ENCODE data around the gene CPT1B.
"Not testable (repeated sequence)": the region's sequence is repeated elsewhere in the genome, so short reads cannot be mapped to it uniquely, and the experiment has no call there.

The CPT1B gene

DNA sequence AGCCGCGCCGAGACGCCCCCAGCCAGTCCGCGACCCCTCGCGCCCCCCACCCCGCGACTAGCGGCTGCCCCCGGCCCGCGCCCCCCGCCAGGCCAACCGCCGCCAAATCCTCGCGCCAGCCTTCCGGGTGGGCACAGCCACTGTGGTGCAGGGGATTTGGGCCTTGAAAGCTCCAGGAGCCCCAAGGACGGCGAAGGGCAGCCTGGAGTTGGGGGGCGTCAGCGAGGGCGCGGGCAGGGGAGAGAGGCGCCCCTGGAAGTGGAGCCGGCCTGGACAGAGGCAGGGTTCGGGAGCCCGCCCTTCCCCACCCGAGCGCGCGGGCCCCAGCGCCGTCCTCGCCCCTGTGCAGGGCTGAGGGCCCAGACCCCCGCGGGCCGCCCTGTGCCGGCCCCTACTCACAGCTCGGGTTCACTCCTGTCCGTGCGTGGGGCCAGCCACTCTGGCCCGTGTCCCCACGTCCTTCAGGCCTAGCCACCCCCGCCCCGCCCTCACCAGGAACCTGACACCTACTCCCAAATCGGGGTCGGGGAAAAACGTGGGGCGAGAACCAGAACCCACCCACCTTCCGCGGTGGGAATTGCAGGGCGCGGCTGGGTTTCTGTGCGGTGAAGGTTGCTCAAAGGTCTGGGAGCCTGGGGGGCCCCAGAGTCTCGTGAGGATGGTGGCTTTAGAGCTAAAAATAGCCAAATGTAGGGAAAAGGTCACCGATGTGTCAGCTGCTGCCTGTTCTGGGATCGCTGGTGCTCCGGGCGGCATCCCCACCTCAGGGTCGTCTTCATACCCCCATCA lies at the start of gene CPT1B:
Gene CPT1B (minus strand): TSS at position 441 of the 789 bp plus-strand sequence. CDS start 512 bp downstream, outside the sequence.
- DNase-seq = no peak

DNA sequence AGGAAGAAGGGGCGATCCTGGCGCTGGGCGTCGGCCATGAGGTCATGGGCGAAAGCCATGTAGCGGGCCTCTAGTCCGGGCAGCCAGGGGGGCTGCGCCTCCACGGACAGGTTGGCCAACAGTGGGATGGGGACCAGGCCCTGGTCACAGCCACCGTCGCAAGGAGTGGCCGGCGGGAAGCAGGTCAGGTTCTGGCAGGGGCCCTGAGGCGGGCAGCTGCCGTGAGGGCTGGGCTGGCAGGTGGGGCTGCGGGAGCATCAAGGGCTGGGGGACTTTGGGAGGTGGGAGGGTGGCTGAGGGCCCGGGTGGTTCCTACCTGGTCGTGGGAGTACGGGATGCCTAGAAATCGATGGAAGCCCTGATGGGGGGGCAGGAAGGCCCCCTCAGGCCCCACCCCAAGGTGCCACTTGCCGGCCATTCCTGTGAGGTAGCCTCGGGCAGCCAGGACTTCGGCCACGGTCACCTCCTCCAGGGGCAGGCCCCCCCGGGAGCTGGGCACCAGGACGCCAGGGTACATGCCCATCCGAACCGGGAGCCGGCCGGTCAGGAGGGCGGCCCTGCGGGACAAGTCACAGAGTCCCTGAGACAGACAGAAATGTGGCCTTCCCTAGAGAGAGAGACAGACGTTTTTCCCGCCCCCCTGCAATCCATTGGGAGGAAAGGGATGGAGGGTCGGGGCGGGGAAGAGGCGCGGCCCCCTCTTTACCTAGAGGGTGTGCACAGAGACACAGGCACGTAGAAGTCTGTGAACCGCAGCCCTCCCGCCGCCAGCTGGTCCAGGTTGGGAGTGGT lies 48.8 kb upstream of the CPT1B start:
- DNase-seq = no peak

DNA sequence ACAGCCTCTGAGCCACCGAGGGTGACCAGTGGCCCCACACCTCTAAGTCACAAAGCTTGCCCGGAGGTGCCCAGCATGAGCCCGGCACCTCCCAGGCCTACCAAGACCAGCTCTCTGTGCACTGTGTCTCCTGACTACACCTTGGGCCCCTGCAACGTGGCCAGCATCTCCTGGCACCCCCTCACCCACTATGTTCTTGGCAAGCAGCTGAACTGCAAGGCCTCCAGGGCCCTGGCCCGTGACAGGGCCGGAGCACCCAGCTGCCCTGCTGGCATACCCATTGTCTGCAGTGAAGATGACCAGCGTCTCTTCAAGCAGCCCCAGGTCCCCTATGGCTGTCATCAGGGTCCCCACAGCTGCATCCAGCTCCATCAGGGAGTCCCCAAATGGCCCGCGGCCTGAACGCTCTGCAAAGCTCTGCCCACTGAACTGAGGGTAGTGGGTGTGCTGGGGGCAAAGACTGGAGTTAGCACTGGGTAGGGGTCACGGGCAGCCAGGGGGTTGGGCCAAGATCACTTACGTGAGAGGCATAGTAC lies 48.2 kb upstream of the CPT1B start:
- DNase-seq = no peak

DNA sequence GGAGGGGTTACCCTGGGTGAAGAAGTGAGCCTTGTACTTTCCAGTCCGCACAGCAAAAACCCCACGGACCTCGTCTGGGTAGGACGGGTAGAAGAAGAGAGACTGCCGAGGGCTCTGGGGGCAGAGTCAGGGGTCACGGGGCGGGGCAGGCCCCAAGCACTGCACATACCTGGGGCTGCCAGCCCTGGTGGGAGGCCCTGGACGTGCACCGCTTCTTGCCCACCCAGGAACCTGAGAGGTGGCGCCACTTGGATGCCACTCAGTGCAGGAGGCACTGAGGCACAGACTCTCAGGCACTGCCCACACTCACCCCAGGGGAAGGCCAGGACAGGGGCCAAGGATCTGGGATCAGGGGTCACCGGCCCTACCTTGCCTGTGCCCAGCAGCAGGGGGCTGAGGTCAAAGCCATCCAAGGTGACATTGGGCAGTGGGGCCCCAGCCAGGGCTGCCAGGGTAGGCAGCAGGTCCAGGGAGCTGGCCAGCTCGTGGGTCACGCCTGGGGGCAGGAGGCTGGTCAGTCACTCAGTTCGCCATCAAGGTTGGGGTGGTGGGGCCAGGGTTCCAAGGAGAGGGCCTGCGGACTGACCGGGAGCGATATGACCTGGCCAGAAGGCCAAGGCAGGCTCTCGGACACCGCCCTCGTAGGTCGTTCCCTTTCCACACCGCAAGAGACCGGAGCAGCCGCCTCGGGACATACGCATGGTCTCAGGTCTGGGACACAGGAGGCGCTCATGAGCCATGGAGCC lies 47.5 kb upstream of the CPT1B start:
- no peak for DNase-seq

DNA sequence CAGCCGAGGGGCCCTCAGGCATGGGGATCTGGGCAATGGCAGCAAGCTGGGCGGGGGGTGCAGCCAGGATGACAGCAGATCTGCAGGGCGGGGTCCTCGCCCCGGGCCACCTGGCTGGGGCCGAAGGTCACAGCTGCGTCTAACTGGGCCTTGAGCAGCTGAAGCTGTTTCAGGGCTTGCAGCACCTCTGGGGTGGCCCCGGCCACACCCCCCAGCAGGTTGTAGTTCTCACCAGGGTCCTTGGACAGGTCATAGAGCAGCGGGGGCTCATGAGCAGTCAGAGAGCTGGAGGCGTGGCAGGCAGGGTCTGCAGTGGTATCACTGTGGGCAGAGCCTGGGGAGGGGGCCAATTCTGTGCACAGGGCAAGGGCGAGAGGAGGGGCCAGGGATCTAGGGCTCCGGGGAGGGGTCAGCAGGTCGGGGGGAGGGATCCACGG lies 46.9 kb upstream of the CPT1B start:
- DNase-seq = no peak

DNA sequence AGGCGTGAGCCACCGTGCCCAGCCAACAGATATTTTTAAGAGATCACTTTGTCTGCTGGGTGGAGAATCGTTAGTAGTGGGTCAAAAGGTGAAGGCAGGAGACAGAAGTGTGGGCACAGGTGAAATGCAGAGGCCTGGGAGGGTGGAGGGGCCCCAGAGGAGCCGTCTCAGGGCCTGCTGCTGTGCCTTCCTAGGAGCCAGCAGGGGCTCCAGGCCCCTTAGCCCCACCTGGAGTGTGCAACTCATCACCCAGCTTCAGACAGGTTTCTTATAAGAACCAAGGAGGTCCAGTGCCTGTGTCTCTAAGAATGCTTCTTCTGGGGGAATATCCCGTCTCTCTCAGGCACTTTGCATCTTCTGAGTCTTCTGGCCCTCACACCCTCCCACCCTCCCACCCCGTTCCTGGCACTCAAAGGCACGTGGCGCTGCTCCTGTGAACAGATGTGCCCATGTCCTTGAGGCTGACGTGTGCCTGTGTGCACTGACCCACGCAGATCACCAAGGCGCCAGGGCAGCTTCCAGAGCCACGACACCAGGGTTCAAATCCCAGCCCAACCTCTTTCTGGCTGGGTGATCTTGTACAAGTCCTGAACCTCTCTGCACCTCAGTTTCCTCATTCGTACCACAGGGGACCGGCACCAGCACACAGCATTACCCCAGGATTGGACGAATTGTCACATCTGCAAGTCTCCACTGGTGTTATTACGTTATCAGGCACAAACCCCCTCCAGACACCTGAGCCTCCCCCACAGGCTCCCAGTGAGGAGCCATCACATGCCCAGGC lies 46.3 kb upstream of the CPT1B start:
- DNase-seq = no peak

DNA sequence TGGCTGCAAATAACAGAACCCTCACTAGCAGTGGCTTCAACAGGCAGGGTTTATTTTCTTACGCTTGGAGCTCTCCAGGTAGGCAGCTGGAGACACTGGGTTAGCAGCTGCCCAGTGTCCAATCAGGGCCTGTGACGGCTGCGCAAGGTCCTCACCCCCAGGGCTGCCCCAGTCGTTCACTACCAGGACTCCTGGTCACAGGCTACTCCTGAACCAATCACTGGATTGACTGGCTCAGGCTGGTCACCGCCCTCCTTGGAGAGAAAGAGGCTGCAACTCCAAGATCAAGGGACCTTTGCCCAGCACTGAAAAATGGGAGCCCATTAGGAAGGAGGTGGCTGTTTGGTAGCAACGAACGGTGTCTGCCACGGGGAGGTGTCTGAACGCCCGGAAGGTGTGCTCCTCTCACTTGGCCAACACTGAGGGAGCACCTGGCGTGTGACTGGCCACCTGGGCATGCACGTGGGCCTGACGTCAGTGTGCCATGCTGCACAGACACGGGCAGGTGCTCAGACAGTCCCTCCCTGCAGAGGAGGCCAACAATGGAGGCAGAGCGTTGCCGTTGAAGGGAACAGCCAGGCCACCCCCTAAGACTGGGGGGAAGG lies 44.6 kb upstream of the CPT1B start:
- DNase-seq = no peak

DNA sequence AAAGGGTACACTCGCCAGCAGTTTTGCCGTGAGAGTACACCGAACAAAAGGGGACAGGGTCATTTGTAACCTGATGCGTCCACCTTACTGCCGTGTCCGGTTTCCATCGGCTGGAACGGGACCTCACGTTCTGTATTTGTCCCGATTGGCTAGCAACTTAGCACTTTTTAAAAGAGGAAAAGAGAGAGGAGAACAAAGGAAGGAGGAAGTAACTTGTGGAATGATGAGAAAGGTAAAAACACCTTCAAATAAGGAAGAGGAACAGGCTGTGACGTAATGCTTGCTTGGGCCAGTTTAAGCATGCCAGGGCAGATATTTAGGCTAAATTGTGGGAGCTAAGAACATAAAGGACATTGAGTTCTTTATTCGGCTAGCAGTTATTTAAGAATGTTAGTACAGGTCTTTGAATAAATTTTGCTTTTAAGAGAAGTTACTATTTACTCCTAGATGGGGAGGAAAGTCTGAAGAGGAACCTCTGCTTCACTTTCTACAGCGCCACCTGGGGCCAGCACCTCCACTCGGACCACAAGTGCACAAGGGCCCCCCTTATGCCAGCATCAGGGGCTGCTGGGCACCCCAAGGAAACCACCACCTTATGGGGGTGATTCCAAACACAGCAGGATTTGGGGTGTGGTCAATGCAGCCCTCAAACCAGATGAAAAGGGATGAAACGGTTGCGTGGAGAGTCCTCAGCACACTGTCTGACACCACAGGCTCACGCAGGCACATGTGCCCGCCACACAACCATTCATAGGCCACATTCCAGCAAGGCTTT lies 43.9 kb upstream of the CPT1B start:
- peak; percentile 17 for DNase-seq

DNA sequence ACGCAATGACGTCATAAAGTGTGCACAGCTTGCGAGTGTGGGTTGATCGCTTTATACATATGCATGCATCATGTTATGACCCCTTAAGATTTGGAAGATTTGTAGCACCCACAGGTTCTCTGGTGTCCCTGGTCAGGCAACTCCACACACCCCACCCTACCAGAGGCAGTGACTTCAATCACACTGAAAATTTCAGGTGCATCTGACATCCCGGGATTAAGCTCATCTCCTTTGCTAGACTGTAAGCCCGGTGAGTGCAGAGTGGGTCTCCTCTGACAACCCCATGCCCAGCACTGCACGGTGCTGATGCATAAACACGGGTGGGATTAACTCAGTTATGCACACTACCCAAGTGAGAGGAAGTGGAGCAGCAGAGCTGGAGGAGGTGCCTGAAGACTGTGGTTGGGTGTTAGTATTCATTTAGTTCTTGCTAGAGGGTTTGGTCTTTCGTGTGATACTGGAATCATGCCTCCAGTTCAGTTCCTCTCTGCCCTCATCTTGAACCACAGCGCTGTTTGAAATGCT lies 43.2 kb upstream of the CPT1B start:
- no peak for DNase-seq

DNA sequence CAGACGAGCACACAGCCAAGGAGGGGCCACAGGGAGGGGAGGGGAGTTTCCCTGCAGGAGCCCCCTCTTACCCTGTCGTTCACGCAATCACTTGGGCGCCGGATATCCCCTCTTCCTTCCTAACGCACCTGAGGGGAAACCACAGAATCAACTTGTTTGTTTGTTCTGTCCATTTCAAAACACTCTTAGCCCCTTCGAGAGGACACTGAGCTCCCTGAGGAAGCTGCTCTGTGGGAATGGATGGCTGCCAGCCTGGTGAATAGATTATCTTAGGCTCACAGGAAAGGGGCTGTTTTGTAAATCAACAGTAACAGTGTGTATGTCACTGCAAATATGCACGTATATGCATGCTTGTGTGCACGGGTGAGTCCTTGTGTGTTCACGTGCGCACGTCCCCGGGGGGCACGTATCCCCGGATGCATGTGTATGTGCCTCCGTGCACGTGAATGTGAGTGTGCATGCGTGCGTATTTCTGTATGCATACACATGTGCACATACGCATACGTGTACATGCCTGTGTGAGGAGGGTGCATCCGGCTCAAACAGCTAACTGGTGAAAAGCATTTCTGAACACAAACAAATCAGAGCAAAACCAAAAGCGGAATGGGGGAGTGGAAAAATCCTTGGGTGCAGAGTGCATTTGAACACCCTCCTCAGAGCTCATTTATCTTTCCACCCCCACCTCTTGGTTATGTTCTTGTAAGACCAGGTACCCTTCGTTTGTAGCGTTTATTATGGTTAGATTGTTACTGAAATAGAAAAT lies 42.5 kb upstream of the CPT1B start:
- DNase-seq = no peak

DNA sequence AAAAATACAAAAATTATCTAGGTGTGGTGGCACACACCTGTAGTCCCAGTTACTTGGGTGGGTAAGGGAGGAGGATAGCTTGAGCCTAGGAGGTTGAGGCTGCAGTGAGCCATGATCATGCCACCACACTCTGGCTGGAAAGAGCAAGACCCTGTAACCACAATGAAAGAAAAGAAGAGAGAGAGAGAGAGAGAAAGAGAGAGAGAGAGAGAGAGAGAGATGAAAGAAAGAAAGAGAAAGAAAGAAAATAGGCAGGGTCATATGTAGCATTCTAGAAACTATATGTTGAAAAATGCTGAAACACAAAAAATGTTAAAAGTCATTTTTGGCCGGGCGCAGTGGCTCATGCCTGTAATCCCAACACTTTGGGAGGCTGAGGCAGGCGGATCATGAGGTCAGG lies 36.1 kb upstream of the CPT1B start:
- DNase-seq = not testable (repeated sequence)

DNA sequence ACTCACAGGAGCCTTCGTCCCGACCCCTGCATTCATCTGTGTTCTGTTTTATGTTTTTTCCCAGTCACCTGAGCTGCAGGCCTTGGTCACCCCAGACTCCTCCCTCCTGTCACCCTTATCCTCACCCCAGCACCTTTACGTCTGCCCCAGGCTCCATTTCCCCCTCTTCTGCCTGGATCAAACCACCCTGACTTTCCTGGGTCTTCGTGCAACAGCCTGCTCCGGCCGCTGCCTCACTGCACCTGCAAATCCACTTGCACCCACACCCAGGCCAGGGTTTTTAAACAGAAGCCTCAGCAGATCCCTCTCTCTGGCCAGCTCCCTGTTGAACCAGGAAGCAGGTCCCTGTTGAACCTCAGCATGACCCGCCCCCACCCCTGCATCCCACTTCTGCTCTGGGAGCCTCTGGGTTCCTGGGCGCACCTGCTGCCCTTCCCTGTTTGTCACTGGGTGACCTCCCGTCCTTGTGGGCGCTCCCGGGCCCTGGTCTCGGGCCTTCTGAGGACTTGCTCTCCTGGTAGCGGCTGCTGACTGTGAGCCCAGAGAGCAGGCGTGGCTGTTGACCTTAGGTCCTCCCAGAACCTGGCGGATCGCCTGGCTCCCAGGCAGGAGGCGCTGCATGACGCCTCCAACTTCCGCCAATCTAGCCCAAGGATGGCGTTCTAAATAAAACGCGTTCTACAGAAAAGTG lies 35.2 kb upstream of the CPT1B start:
- no peak for DNase-seq

DNA sequence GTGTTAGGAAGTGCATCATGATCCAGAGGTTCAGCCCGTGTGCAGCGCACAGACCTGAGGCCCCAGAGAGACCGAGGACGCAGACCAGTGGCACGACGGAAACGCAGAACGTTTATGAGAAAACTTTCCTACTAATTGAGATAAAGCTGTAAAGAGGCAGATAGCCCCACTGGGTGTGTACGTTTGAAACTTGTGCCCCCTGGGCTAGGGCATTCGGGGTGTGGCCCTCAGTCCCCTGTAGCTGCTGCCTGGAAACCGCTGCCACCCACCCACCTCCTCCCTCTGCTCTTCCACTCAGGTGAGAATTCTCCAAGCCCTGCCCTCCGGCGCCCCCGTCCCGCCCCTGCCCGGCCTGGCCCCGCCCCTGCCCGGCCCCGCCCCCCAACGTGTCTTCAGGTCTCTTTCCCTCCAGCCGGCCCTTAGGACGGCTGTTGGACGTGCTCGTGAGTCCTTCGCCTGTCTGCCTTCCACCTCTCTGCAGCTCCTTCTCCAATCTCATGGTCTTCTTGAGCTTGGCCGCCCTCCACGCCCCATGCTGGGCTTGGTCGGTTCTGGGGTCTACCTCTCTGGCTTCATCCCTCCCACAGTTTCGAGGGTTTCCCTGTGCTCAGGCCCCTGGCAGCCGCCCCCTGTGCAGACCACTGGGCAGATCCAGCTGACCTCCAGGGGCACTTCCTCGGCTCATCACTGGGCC lies 34.4 kb upstream of the CPT1B start:
- DNase-seq = no peak

DNA sequence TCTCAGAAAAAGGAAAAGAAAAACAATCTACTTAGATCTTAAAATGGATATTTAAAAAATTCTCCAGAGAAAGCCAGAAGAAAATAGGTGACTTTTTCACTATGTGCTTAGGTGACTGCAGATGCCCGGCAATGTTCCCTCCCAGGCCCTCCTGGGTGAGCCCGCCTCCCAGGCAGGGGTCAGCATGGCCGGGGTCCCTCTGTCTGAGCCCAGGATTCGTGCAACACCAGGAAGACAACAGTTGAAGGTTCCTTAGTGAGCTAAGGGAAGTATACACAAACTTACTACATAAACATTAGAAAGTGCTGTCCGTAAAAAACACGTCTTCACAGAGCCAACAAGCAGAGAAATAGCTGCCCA lies 33.9 kb upstream of the CPT1B start:
- no peak for DNase-seq

DNA sequence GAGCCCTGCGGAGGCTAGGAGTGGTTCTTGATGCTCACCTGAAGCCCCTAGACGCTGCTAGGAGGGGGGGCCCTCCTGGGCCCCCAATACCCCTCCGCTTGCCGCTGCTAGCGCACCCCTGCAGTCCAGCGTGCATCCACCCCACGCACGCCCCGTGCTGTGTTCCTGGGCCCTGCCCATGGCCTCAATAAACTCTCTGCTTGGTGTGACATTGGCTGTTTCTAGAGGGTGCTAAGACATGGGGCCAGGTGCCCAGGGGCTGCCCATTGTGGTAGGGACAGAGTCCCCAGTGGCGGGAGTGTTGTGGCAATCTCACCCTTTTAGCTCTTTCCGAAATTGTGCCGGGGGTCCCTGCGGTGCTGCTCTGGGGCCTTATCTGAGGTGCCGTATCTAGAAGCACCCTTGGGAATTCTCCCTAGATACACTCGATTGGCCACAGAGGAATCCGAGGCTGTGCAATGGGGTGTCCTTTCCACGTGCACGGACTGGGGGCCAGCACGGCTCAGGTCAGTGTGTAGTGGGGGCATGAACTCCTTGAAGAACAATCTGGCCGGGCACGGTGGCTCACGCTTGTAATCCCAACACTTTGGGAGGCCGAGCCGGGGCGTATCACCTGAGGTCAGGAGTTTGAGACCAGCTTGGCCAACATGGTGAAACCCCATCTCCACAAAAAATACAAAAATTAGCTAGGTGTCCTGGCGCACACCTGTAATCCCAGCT lies 33.3 kb upstream of the CPT1B start:
- DNase-seq = no peak

DNA sequence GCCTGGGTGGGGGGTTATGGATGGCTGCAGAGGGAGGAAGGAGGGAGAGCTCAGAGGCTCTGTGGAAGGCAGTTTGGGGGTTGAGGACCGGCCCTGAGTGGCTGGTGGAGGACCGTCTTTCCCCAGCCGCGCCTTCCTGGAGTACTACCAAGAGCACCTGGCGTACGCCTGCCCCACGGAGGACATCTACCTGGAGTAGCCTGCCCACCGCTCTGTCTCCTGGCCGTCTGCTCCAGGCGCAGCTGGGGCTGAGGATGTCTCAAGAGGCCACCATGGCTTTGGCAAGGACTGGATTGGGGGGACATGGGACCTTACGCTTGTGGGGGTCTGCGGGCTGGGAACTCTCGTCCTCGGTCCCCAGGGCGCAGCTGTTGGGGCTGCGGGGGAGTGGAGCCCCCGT lies 32.4 kb upstream of the CPT1B start:
- no peak for DNase-seq

DNA sequence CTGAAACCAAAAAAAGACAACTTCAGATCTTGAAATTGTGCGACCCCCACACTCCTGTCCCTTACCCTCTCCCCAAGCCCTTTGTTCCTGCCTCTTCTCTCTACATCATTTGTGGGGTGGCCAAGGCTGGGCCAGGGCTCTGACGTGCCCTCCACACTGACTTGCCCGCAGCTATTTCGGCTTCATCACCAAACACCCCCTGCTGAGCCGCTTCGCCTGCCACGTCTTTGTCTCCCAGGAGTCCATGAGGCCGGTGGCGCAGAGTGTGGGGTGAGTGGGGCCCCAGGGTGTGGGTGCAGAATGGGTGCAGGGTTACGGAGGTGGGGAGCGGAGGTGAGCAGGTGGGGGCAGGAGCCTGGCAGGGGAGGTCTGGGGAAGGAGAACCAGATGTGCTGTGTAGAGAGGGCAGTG lies 31.8 kb upstream of the CPT1B start:
- no peak for DNase-seq

DNA sequence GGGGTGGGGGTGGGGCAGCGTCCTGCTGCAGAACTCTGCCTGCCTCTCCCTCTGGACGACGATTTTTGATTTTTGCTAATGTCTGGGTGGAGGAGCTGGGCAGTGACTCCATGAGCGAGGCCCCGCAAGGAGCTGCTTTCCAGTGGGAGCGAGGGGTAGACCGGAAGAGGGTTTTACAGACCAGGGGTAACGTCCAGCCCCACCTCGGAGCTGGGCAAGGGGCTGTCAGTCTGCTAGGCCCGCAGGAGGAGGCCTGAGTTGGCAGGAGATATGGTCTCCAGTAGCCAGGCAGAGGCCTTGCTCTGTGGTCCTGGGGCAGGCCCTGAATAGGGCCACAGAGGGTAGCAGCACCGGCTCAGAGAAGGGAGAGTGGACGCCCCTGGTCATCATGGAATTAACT lies 31.4 kb upstream of the CPT1B start:
- DNase-seq = no peak
